ENCODE data around the gene GSTA3. TPM values are rescaled to one million over a fixed set of nuclear protein-coding genes. Genes with fewer than 3 reads are reported as not detected.
"Not testable (repeated sequence)": the region's sequence is repeated elsewhere in the genome, so short reads cannot be mapped to it uniquely, and the experiment has no call there.

GSTA3 gene
- total RNA-seq, 1 donor from 2014 or later: not detected

- DNase-seq: no peak
- Mint-ChIP-seq H3K27ac (no peak overlapping the region), H3K36me3 (ENCODE audit: low read depth) (no peaks in the 10 kb centered on the region), H3K27me3 (peaks cover 4% of the 10 kb centered on the region), H3K4me1 (no peaks in the 10 kb centered on the region), H3K4me3 (no peak overlapping the region), H3K9me3 (no peaks in the 10 kb centered on the region)
- no peak for ATAC-seq (ENCODE audit: low read depth)
- intact Hi-C loops (cut with micrococcal nuclease): no loop called here
- POLR2A ChIA-PET: no interaction called here
- no peak for TF ChIP-seq CTCF (IDR thresholded peaks at IDR 0.05)
- CTCF ChIA-PET: no interaction called here
Observed at GRCh38 chr6:52908526-52908925, 972 bp downstream of the GSTA3 start.

GRCh38 chr6:52904562-52905279, 4.8 kb downstream of the GSTA3 start:
- ATAC-seq (ENCODE audit: low read depth) (no peak), DNase-seq (no peak)
- Mint-ChIP-seq H3K27me3 (peaks cover 16% of the 10 kb centered on the region), H3K4me1 (no peaks in the 10 kb centered on the region), H3K9me3 (no peaks in the 10 kb centered on the region), H3K4me3 (no peak overlapping the region), H3K36me3 (ENCODE audit: low read depth) (no peaks in the 10 kb centered on the region), H3K27ac (no peak overlapping the region)
- POLR2A ChIA-PET: no interaction called here
- CTCF ChIA-PET: no interaction called here
- TF ChIP-seq CTCF (IDR thresholded peaks at IDR 0.05): no peak
- intact Hi-C loops (cut with micrococcal nuclease): no loop called here

GRCh38 chr6:52900536-52900935, 9.0 kb downstream of the GSTA3 start:
- Mint-ChIP-seq H3K27ac (no peak overlapping the region), H3K36me3 (ENCODE audit: low read depth) (no peaks in the 10 kb centered on the region), H3K27me3 (peaks cover 18% of the 10 kb centered on the region), H3K9me3 (peaks cover 4% of the 10 kb centered on the region), H3K4me3 (no peak overlapping the region), H3K4me1 (no peaks in the 10 kb centered on the region)
- ChIA-PET POLR2A (interaction anchor here (0.7 kb wide), 1 partner anchor 219 kb away, joined by 7 read pairs; no protein-coding TSS in a partner anchor), CTCF (no interaction called here)
- DNase-seq (no peak), ATAC-seq (ENCODE audit: low read depth) (no peak)
- intact Hi-C loops (cut with micrococcal nuclease): no loop called here
- no peak for TF ChIP-seq CTCF (IDR thresholded peaks at IDR 0.05)

GRCh38 chr6:52895790-52896189, 13.7 kb downstream of the GSTA3 start:
- H3K9me3 Mint-ChIP-seq; H3K27ac Mint-ChIP-seq; intact Hi-C loops (cut with micrococcal nuclease); ATAC-seq (ENCODE audit: low read depth); DNase-seq; H3K36me3 Mint-ChIP-seq (ENCODE audit: low read depth); H3K4me3 Mint-ChIP-seq; H3K4me1 Mint-ChIP-seq; H3K27me3 Mint-ChIP-seq; POLR2A ChIA-PET: not testable (repeated sequence)
- CTCF ChIA-PET: interaction anchor here (0.6 kb wide), 1 partner anchor 830 kb away, joined by 3 read pairs; no protein-coding TSS in a partner anchor

GRCh38 chr6:52894285-52894684, 15.2 kb downstream of the GSTA3 start:
- ChIA-PET CTCF (no interaction called here), POLR2A (no interaction called here)
- Mint-ChIP-seq H3K4me1 (no peaks in the 10 kb centered on the region), H3K27ac (no peak overlapping the region), H3K36me3 (ENCODE audit: low read depth) (no peaks in the 10 kb centered on the region), H3K4me3 (no peak overlapping the region), H3K27me3 (peaks cover 6% of the 10 kb centered on the region), H3K9me3 (peaks cover 4% of the 10 kb centered on the region)
- DNase-seq (no peak), ATAC-seq (ENCODE audit: low read depth) (no peak)
- intact Hi-C loops (cut with micrococcal nuclease): no loop called here
- no peak for TF ChIP-seq CTCF (IDR thresholded peaks at IDR 0.05)

GRCh38 chr6:52893803-52894202, 15.7 kb downstream of the GSTA3 start:
- ChIA-PET CTCF (no interaction called here), POLR2A (no interaction called here)
- H3K27ac Mint-ChIP-seq: no peak overlapping the region
- peaks cover 4% of the 10 kb centered on the region for H3K9me3 Mint-ChIP-seq
- no peak for TF ChIP-seq CTCF (IDR thresholded peaks at IDR 0.05)
- peaks cover 6% of the 10 kb centered on the region for H3K27me3 Mint-ChIP-seq
- no peak for DNase-seq
- no peaks in the 10 kb centered on the region for H3K36me3 Mint-ChIP-seq (ENCODE audit: low read depth)
- H3K4me1 Mint-ChIP-seq: no peaks in the 10 kb centered on the region
- no peak for ATAC-seq (ENCODE audit: low read depth)
- intact Hi-C loops (cut with micrococcal nuclease): no loop called here
- no peak overlapping the region for H3K4me3 Mint-ChIP-seq

Measured in activated B cell treated with CpG ODN at 0.5 μM for 24 hours (primary cell).